Activated CD4-positive, alpha-beta T cell treated with anti-CD3 and anti-CD28 coated beads, Interleukin-10, Interleukin-2, amounts not matched to agents 100 ng/mL and 50 ng/mL, durations not matched to agents 16 hours and 8 hours (primary cell): ENCODE data around the gene TMEM86B.

Experiments
- DNase-seq: peaks from one replicate; pipeline ENCODE4 v3.0.0-alpha.2; 2020

TMEM86B gene, protein sequence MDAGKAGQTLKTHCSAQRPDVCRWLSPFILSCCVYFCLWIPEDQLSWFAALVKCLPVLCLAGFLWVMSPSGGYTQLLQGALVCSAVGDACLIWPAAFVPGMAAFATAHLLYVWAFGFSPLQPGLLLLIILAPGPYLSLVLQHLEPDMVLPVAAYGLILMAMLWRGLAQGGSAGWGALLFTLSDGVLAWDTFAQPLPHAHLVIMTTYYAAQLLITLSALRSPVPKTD

DNA sequence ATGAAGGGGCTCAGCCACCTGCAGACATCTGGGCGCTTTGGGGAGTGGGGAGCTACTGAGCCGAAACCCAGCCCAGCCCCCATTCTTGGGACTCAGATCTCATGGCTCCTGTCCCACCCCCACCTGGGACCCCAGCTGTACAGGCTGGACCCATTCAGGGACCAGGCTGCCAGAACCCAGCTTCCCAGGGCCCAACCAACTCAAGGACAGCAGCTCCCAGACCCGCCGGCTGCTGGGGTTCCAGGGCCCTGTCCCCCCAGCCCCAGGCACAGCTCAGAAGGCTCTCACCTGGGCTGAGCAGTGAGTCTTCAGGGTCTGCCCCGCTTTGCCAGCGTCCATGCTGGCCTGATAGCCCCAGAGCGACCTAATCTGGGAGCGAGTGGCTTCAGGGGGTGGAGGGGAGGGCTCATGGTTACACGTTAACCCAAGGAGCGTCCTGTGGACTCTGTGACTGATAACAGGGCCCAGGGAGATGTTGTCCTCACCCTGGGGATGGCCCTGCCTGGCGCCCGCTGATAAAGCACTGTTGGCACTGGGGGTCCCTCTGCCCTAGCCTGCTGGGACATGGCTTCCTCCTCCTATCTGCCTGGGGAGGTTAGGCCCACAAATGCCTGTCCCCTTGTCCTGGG, at the start of gene TMEM86B:
Gene TMEM86B (minus strand): TSS at position 361 of the 629 bp plus-strand sequence. CDS start 22 bp downstream, at position 339.
- no peak for DNase-seq

DNA sequence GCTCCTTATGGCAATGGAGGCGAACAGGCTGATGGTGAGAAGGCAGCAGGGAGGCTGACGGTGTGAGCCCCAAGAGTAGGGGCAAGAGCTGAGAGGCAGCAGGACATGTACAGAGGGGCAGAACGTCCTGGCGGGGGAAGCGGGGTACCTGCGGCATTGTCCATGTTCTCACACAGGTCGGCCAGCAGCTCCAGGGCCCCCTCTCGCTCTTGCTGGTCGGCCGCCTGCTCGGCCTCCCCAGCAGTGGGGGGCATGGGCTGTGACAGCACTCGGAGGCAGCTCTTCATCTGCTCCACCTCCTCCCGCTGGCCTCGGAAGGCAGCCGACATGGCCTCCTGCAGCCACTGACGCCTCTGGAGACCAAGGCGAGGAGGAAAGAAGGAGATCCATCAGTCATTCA, 48.9 kb upstream of the TMEM86B start:
- DNase-seq, result no peak

DNA sequence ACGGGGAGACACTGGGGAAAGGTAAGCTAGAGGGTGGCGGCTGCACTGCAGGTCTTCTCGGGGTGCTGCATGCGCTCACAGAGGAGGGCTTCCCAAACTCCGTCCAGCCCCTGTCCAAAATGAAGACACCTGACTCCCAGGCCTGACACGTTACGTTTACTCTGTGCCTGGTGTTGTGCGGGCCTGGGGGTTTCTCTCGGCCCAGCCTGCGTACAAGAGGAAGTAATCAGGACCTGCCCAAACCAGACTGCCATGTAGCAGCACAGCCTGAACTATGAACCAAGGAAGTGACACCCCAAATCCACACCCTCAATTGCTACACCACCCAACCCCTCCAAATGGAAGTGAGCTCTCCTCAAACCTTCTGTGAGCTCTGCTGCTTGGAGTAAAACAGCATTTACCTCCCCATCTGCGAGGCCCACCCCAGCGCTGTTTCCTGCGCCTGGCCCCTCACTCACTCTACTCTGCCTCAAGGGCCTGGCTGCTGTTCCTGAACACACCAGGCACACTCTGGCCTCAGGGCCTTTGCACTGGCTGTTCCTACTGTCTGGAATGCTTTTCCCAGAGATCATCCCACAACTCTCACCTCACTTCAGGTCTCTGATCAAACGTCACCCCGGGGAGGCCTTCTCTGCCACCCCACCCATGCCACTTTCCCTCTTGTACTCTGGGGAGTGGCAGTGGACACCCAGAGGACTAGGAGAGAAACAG, 48.3 kb upstream of the TMEM86B start:
- no peak for DNase-seq

DNA sequence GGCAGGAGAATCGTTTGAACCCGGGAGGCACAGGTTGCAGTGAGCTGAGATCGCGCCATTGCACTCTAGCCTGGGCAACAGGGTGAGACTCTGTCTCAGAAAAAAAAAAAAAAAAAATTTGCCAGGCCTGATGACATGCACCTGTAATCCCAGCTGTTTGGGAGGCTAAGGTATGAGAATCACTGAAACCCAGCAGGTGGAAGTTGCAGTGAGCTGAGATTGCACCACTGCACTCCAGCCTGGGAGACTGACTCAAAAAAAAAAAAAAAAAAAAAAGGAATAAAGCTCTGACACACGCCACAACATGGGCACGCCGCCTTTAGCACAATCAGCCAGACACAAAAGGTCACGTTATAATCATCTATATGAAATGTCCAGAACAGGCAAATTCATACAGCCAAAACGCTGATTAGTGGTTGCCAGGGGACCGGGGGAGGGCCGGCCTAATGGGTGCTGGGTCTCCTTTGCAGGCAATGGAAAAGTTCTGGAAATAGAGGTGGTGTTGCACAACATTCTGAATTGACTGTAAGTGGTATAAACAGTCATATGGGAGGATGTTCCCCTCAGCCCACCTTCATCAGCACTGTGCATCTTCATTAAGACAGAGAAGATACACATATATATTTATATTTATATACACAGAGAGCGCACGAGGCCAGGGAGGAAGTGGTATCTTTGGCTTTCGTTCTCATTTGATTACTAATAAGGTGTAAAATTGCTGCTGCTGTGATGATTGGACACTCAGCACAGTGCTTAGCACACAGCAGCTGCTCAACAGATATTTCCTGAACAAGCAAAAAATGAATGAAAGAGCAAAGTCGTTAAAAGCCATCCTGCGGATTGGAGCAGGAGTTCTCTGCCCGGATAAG, 47.5 kb upstream of the TMEM86B start:
- peak; percentile 47 for DNase-seq

DNA sequence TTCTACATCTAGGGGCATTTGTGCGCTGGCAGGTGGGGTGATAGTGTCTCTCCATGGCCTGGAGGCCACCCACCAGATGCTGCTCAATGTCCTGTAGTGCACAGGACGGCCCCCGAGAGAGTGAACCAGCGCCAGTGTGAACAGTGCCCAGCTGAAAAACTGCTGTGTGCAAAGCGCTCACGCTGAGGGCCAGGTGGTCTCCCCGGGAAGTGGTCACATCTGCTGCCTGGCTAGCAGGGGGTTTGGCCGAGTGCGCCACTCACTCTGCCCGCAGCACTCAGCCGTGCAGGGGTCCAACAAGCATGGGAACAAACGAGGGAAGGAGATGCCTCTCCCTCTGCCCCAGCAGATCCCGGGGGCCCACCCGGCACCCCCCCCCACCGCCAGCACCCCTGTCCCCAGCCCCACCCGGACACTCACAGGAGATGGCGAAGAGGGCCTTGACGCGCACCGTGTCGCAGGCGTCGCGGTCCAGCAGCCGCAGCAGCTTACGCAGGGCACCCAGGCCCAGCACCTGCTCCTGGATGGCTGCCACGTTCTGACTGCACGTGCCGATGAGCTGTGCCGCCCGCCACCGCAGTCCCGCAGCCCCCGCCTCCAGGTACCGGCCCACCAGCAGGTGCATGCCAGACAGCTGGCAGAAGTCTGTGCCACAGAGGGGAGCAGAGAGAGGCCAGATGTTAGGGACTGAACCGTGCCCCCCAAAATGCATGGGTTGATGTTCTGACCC, 45.6 kb upstream of the TMEM86B start:
- no peak for DNase-seq

DNA sequence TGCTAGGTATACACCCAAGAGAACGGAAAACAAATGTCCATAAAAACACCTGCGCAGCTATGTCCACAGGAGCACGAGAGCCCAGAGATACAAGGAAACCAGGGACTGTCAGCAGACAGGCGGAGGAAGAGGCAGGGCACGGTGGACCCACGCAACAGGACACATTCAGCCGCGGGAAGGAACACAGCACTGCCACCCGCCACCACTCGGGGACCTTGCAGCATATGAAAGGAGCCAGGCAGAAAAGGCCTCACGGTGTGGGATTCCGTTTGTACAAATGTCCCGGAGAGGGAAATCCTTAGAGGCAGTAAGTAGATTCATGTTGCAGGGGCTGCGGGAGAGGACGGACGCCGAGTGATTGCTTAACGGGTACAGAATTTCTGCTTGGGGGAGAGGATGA, 43.6 kb upstream of the TMEM86B start:
- no peak for DNase-seq

DNA sequence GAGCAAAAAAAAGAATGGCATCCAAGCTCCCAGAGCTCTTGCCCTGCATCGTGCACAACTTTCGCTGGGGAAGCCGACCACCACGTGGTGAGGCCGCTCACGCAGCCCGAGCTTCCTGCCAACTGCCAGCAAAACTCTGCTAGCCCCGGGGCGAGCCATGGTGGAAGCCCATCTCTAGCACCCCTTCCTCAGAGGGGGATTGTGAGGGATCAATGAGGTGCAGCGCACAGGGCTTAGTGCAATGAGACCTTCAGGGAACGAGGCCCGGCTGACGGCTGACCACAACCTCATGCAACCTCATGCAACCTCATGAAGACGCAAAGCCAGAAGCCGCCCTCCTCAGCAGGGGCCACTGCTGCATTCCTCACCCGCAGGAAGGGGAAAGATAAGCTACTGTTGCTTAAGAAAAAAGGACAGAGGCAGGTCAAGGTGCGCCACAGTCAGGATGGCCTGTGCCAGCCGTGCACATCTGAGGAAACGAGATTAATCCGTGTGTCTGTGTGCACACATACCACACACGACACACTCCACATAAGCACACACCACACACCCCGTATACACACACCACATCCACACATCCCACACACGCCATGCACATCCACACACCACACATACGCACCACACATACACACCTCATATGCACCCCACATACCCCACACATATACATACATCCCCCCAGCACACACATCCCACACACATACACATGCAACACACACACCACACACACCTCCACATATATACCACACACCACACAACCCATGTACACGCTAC, 41.8 kb upstream of the TMEM86B start:
- DNase-seq, result no peak

DNA sequence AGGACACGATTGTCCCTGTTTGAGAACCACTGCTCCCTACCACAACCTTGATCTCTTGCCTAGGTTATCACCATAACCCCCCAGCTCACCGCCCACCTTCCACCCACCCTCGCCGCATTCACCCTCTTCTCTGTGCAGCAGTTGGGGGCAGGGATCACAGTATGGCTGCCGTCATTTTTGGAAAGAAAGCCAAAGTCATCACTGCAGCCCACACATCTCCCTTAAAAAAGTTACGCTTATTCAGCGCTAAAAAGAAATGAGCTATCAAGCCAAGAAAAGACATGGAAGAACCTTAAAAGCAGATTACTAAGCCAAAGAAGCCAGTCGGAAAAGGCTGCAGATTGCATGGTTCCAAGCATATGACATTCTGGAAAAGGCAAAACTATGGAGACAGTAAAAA, 40.7 kb upstream of the TMEM86B start:
- no peak for DNase-seq

DNA sequence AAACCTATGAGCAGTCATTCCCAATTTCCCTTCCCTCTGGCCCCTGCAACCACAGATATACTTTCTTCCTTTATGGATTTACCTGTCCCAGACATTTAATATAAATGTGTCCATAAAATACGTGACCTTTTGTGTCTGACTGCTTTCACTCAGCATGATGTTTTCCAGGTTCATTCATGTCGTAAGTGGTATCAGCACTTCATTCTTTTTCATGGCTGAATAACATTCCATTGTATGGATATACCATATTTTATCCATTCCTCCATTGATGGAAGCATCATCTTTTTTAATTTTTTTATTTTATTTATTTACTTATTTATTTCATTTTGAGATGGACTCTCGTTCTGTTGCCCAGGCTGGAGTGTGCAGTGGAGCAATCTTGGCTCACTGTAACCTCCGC, 38.3 kb upstream of the TMEM86B start:
- DNase-seq, result no peak

DNA sequence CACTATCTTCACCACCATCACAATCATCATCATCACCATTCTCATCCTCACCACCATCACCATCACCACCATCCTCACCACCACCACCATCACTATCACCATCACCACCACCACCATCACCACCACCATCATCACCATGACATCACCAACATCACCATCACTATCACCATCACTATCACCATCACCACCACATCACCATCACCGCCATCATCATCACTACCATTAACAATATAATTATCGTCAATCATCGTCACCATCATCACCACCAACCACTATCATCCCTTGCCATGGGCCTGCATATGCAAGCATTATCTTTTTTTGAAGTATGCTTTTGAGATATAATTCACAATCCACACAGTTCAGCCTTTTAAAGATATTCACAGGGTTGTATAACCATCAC, 37.8 kb upstream of the TMEM86B start:
- DNase-seq, result no peak

DNA sequence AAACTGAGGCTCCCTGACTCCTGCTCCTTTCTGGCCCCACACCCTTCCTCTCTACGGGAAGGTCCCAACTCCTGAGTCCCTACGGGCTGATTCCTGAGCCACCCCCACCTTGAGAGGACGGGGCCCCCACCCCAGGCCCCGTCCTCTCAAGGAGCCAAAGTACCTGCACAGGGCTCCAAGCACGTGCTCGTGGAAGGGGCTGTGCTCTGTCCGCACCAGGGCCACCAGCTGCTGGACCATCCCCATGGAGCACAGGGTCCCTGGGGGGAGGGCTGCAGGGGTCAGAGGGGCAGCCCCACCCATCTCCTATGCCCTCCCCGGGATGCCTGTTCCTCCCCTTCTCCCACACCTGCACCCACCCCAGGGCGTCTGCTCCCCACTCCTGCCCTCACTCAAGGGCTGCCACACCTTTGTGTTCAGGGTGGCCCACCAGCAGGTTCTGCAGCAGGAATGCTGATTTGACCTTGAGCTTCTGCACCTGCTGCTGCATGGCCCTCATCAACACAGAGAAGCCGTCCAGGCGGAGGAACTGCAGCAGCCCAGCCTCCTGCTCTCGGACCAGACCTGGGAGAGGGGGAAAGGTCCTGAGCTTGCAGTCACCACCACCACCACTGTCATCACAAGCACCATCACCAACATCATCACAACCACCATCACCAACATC, 37.3 kb upstream of the TMEM86B start:
- DNase-seq, result no peak

DNA sequence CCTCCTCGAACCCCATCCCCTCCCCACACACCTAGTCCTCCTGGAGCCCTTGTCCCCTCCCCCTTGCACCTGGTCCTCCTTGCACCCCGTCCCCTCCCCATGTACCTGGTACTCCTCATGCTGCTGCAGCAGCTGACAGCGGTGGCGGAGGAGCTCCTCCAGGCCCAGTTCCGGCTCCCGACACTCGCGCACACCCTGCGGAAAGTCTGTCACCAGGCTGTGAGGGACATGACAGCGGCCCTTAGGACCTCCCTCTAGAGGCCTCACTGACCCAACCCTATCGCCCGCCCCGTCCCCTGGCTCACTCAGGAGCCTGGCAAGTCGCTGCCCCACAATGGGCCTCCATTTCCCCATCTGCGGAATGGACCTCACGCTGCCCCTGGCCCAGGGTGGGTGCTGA, 36.6 kb upstream of the TMEM86B start:
- DNase-seq, result no peak

DNA sequence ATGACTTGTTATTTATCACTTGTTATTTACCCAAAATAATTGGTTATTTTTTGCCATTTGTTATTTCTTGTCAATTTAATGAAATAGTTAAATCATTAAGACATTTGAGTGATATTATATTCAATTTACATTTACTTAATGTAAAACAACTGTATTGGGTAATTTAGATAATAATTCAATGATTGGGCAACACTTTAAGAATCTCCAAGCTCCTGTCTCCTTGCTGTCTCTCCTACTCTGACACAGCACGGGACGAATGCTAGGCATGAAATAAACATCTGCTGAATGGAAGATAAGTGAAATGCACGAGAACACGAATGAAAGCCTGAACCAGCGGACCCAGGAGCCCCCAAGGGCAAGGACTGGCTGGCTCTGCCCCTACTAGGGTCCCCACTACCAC, 36.0 kb upstream of the TMEM86B start:
- DNase-seq, result no peak

DNA sequence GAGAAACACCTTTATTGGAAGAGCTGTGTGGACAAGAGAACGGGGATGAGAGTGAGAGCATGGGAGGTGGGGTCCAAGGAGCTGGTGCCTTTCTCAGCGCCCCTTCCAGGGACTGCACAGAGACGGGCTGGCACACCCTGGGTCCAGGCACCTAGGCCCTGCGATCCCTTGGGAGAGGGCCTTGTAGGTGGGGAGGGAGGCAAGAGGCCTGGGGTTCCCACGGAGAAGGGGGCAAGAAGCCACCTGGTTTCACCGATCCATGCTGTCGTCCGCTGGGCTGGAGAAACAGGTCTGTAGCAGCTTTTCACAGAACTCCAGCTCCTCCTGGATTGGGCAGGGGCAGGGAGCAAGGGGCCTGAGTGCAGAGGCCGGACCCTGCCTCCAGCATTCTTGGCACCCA, 33.8 kb upstream of the TMEM86B start:
- DNase-seq, result no peak

DNA sequence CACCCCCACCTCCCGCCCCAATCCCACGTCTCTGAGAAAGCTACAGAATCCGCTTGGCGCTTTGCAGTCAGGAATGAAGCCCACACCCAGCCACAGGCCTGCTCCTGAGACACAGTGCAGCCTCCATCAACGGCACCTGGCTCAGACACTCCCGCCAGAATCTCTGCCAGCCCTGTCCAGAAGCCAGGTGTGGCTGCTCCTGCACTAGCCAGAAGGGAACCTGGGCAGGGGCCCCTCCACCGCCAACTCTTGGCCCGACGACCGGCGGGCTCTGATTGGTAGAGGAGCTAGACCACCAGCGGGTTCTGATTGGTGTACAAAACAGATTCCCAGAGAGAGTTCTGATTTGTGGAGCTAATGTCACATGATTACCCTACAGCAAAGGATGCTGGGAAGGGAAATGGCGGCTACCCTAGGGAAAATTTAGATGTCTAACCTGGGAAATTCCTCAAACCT, 33.1 kb upstream of the TMEM86B start:
- DNase-seq, result no peak

DNA sequence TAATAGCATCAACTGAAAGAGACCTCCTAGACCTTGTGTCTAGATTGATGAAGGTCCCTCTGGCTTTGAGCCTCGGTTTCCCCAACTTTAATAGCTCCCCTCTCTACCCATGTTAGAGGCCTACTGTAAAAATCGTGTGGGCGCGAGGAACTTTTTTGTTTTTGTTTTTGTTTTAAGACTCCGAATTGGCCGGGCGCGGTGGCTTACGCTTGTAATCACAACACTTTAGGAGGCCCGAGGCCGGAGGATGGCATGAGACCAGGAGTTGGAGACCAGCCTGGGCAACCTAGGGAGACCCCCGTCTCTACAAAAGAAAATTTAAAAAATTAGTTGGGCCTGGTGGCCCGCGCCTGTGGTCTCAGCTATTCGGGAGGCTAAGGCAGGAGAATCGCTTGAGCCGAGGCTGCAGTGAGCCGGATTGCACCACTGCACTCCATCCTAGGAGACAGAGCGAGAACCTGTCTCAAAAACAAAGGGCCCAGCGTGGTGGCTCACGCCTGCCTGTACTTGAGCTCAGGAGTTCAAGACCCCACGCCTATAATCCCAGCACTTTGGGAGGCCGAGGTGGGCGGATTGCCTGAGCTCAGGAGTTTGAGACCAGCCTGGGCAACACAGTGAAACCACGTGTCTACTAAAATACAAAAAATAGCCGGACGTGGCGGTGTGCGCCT, 31.1 kb upstream of the TMEM86B start:
- DNase-seq, result no peak

DNA sequence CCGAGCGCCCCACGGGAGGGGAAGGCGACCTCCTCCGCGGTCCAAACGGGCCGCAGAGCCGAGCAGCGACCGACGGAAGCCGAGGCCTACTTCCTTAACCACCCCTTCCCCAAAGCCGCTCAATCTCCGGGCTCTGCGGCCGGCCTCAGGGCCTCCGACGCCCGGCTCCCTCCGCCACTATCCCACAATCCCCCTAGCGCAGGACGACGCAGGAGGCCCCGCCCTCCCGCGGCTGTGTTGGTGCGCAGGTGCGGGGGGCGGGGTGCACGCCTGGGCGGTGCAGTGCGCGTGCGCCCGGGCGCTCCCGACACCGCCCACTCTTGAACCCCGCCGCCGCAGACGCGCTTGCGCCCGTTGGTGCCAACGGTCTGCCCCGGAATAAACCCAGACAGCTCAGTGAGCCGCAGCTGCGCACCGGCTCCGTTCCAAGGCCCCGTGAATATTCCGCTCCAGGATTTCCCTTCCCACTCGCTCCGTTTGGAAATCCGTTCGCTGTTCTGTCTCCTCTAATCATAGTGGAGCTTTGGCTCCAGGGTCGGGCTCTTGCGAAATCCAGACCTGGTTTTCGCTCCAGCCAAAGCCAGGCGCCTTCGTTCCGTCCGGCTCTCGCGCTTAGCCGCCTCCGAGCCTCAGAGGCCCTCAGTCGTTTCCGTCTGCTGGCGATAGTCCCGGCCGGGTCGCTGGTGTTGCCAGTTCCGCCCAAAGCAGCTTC, 30.4 kb upstream of the TMEM86B start, which contains the start of gene PPP6R1:
Gene PPP6R1 (minus strand): TSS at position 190 of the 712 bp plus-strand sequence. CDS start 11,914 bp downstream, outside the sequence.
- peak; percentile 98 for DNase-seq

DNA sequence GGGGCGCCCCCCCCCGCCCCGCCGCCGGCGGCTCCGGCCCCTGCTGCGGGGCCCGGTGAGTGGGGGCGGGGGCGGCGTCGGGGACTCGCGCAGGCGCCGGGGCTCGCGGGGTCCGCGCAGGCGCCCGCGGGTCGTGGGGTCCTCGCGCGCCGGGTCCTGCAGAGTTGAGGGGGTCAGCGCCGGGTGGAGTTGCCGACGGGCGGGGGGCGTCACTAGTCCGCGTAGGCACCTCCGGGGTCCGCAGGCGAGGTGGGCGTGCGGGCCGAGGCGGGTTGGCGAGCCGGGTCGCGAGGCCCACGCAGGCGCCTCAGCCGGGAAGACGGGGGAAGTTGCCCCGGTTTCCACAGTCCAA, 29.9 kb upstream of the TMEM86B start:
- DNase-seq, result peak; percentile 44
